GM20431 (cell line): ENCODE results near the gene MAN2A2.

ENCODE experiments used
- in situ Hi-C: fragments of 300-500 bp; cut with MseI, MboI; formaldehyde crosslinking; loops from one replicate; pipeline ENCODE4 v1.15.0; 2020; ENCODE audit warnings: low sequenced_read_pairs; ENCODE audit not compliant: unreplicated experiment

The MAN2A2 gene

DNA sequence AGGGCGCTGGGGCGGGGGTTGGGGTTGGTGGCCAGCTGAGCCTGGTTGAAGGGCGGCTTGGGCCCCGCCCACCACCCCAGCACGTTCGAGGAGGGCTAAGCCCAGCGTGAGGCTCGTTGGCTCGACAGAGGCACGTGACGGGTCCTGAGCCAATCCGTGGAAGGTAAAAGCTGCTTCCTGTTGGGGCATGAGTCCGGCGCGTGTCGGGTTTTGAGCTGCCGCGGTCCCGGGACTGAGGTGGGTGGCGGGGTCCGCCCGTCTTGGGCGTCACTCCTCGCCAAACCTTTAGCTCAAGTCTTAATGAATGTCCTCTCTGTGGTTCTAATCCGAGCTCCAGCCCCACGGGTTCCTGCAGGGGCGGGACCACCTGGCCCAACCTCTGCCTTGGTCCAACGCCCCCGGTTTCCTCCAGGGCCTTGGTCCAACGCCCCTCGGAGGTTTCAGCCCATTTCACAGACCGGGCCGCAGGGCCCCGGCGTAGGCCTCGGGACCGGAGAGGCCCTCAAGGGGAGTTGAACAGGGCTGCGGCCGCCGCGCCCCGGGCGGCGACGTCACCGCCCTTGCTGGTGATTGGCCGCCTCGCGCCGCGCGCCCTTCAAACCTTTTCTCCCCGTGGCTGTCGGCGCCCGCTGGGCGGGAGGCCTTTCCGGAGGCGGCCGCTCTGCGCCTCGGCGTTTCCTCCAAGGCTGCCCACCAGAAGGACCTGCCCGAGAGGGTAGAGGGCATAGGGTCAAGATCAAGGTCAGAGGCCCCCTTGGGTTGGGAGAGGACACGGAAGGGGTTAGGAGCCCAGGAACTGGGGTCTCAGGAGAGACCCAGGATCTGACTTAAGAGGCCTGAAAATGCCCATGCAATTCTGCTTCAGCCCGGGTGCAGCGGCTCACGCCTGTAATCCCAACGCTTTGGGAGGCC lies 51.9 kb downstream of the MAN2A2 start, which contains the start of gene RCCD1:
TSS of gene RCCD1 (plus strand) at position 173 of the 912 bp plus-strand sequence. CDS start 1,851 bp downstream, outside the sequence.
- in situ Hi-C loops = no loop called here

DNA sequence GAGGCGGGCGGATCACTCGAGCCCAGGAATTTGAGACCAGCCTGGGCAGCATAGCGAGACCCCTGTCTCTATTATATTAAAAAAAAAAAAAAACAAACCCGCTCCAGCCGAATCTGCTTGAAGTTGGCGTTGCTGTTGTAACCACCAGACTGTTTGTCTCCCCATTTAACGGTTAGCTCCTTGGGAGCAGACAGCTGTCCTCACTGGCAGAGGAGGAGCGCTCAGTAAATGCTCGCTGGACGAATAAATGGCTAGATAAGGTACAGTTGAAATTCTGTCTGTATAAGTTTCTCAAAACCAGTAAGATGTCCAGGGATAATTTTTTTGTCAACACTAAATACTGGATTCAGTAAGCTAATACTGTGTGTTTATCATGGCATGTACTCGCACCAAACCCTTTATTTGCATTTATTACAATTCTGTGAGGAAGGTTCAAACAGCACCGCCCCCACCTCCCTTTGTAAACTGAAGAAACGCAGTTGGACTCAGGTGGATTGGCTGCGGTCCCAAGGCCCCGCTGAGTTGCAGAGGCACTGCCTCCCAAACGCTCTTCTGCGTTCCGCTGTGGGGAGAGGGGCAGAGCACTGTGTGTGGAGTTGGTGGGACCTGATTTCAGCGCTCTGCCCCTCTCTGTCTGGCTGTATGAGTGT lies 52.6 kb downstream of the MAN2A2 start:
- in situ Hi-C loops = no loop called here

DNA sequence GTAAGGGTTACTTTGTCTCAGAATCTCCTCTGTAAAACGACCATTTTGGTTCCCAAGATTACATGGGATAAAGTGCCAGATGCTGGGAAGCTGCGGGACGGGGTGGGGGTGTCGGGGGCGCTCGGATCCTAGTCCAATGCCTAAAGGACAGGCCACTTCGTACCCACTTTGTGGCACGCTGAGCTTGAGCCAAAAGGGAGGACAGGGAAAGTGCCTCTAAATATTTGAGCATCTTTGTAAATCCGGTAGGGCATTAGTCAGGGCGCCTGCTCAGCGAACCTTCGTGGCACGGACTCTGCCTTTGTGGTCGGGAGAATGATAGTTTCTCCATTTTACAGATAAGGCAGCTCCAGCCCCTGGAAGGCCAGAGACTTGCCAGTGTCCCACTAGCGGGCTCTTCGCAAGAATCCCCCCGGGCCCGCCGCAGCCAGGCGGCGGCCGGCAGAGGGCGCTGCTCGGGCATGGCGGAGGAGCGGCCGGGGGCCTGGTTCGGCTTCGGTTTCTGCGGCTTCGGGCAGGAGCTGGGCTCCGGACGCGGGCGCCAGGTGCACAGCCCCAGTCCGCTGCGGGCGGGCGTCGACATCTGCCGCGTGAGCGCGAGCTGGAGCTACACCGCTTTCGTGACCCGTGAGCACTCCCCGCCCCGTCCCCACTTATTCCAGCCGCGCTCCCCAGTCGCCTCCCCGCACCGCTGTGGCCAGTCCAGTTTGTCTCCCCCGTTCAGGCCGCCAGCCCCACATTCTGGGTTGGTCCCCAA lies 53.4 kb downstream of the MAN2A2 start:
- in situ Hi-C loops = no loop called here

DNA sequence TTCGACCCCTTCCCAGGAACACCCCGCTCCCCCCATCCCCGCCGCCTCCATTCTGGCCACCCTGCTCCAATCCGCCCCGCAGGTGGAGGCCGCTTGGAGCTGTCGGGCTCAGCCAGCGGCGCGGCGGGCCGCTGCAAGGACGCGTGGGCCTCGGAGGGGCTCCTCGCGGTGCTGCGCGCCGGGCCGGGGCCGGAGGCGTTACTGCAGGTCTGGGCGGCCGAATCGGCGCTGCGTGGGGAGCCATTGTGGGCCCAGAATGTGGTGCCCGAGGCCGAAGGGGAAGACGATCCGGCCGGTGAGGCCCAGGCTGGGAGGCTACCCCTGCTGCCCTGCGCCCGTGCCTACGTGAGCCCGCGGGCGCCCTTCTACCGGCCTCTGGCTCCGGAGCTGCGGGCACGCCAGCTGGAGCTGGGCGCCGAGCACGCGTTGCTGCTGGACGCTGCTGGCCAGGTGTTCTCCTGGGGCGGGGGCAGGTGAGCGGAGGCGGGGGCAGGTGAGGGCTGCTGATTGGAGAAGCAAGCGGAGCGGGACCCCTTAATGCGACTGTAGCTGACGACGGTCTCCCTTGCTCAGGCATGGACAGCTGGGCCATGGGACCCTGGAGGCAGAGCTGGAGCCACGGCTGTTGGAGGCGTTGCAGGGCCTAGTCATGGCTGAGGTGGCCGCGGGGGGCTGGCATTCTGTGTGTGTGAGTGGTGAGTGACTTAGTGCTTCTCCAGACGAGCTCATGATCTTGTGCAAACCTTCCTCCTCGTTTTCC lies 54.1 kb downstream of the MAN2A2 start:
- in situ Hi-C loops = no loop called here

DNA sequence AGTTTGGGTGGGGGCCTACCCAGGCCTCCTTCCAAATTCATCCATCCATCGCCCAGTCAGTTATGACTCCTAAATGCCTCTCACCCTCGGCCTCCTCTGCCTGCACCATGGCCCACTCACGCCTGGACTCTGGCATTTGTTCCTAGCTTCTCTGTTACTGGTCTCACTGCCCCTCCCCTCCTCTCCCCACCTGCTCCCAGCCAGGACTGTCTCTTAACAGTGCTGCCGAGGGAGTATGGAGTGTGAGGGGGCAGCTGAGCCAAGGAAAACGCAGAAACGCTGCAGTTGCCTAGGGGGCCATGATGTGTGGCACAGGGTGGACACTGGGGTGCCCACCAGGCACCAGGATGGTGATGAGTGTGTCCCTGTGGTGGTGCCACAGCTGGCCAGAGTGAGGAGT lies 54.7 kb downstream of the MAN2A2 start:
- in situ Hi-C loops = no loop called here

DNA sequence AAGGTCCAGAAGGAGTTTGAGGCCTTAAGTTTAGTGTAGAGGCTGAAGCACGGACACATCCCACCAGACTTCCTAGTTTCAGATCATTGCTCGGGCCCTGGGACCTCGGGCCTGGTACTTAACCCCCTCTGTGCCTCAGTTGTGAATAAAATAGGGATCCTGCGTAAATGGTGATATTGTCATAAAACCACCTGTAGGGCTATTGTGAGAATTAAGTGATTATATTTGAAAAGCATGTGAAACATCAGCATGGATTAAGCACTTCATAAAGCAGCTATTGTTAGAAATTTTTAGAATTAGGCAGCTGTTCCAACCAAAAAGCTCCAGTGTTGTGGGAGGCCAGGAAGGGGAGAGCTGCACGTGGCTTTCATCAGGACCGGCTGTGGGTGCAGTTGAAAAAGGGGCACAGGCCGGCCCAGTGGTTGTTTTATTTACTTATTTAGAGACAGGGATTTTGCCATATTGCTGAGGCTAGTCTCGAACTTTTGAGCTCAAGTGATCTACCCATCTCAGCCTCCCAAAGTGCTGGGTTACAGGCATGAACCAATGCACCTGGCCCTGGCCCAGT lies 56.0 kb downstream of the MAN2A2 start:
- in situ Hi-C loops = no loop called here

DNA sequence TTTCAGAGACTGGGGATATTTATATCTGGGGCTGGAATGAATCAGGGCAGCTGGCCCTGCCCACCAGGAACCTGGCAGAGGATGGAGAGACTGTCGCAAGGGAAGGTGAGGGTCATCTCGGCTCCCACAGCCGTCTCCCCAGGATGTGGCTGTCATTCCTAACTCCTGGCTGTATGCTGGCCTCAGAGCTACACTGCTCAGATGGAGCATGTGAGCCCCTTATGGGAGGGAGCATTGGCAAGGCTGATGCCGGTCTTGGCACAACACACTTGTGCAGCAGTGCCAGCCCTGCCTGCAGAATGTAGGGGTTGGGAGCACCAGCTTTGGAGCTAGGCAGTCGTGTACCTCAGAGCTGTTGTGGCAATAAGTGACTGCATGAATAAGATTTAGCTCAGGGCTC lies 56.8 kb downstream of the MAN2A2 start:
- in situ Hi-C loops = no loop called here

DNA sequence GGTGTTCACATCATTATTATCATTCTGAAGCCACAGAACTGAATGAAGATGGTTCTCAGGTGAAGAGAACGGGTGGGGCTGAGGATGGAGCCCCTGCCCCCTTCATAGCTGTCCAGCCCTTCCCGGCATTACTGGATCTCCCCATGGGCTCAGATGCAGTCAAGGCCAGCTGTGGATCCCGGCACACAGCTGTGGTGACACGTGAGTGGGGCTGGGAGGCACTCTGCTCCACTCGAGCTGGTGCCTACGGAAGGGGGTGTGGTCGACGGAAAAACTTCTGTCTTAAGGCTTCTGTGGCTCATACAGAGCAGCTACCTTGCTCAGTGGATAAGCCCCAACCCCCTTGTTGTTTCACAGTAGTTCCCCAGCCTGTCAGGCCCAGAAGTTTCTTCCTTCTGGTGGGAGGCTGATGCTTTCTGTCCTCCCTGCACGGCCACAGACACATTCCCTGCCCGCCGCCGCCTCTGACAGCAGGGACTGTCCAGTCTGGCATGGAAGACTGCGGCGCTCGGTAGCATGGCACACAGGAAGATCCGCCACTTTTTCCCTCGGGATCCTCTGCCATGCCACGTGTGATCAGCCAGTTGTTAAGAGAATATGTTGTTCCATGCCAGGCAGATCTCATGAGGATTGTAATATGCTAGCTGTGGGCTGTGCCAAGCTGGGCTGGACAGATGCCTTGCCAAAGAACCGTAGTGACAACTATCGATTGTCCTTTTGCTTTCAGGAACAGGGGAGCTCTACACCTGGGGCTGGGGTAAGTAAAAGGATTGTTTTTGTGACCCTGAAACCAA lies 57.4 kb downstream of the MAN2A2 start:
- in situ Hi-C loops = no loop called here

DNA sequence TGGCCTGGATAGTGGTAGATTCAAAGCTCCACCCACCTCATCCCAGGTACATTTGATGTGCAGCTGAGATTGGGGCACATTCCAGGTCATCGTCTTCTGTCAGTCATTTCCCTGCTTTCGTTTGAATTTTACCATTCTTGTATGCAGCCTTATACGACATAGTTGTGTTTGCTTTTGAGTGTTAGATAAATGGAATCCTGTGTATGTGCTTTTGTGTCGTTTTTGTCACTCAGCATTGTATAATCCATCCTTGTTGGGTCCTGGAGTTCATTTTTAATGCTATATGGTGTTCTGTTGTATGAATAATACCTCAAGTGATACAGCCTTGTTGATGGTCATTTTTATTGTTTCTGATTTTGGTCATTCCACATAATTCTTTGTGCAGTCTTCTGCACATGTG lies 58.9 kb downstream of the MAN2A2 start:
- in situ Hi-C loops = no loop called here

DNA sequence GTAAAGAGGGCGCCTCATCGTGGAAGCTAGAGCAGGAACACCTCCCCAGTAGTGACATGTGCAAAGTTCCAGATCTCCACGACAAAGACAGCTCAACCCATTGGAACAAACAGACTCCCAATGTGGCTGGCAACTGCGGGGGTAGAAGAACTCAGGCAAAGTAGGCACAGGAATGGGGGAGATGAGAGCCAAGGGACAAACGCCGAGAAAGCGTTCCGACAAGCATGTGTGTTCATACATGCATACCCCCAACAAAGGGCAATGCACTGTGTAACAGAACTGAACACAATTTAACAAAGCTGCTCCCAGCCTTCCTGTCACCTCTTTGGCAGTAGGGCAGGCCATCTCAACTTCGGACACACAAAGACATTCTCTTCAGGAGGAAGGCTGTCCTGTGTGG lies 63.2 kb downstream of the MAN2A2 start:
- in situ Hi-C loops = no loop called here

DNA sequence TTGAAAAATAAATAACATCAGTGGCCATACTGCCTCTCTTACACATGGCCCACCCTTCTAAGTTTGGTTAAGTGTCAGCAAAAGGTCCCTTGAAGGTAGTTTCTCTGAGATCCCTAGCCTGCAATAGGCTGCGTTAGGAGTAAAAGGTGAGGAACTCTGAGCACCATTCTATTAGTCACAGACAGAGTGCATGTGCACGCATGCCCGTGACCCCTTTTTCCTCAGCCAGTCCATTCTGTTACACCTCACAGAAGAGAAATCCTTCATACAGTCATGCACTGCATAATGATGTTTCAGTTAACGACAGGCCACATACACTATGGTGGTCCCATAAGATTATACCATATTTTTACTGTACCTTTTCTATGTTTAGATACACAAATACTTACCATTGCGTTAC lies 64.1 kb downstream of the MAN2A2 start:
- in situ Hi-C loops = no loop called here

DNA sequence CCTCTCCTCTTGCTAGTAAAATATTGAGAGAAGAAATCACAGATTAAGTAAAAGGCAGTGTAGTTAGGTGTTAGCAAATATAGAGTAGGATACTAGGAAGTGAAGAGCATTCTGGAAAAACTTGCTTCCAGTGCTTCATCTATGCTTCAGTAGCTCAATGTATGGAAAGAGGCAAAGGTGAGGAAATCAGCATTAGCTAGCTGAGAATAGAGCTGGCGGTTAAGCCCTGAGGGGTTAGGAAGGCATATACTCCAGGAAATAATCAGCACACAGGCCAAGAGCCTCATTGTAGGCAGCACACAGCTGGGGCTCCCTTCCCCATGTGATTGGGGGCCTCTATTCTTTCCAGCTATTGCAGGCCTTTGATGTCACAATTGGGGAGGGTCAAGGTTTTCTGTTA lies 65.3 kb downstream of the MAN2A2 start:
- in situ Hi-C loops = no loop called here

DNA sequence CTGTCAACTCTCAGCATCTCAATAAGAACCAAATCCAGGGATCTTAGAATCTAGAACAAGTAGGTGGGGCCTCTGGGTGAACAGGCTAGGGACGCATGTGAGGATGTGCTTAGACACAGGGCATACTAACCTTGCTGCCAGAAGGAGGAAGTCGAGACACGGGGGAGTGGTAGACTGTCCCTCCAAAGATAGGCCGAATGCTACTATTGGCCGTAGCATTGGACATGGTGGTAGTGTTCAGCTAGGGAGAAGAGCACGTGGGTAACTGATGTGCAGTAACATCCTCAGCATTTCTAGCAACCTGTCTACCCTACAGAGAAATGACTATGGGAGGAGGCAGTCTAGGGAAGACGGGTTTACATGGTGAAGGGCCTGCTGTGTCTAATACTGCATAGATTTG lies 67.2 kb downstream of the MAN2A2 start:
- in situ Hi-C loops = no loop called here

DNA sequence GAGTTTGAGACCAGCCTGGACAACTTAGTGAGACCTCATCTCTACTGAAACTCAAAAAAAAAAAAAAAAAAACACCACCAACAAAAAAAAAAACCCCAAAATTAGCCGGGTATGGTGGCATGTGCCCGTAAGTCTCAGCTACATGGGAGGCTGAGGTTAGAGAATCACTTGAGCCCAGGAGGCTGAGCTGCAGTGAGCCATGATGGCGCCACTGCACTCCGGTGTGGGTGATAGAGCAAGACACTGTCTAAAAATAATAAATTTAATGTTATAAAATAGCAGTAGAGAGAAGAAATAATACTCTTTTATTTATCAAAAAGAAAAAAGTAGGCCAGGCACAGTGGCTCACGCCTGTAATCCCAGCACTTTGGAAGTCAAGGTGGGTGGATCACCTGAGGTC lies 69.0 kb downstream of the MAN2A2 start:
- in situ Hi-C loops = no loop called here
